Measurements from ENCODE around the gene SIAE.
A peak's percentile ranks its signal among the peaks of the same experiment; 100 is the strongest.
"Not testable (repeated sequence)": the region's sequence is repeated elsewhere in the genome, so short reads cannot be mapped to it uniquely, and the experiment has no call there.

The SIAE gene

GRCh38 chr11:124623861-124624525 is 49.5 kb downstream of the SIAE start:
- DNase-seq (ENCODE audit: low spot score) = peak; percentile 25

- peak; percentile 90 for DNase-seq (ENCODE audit: low spot score)
These were observed 50.7 kb downstream of the SIAE start, which contains the start of gene TBRG1 for GRCh38 chr11:124622531-124623451. Gene TBRG1 (plus strand): TSS chr11:124622864. CDS start chr11:124623084, 220 bp downstream.

GRCh38 chr11:124618863-124619262 is 54.7 kb downstream of the SIAE start:
- DNase-seq (ENCODE audit: low spot score) = no peak

GRCh38 chr11:124612567-124613246 is 60.8 kb downstream of the SIAE start:
- DNase-seq (ENCODE audit: low spot score) = peak; percentile 18

GRCh38 chr11:124612045-124612444 is 61.5 kb downstream of the SIAE start:
- no peak for DNase-seq (ENCODE audit: low spot score)

- DNase-seq (ENCODE audit: low spot score) = no peak
These were observed 62.5 kb downstream of the SIAE start, which contains the start of gene PANX3 for GRCh38 chr11:124611064-124611463. Gene PANX3 (plus strand): TSS chr11:124611428. CDS start chr11:124611557, 129 bp downstream.

GRCh38 chr11:124610295-124610694 is 63.2 kb downstream of the SIAE start:
- DNase-seq (ENCODE audit: low spot score) = no peak

GRCh38 chr11:124608147-124608546 is 65.4 kb downstream of the SIAE start:
- no peak for DNase-seq (ENCODE audit: low spot score)

GRCh38 chr11:124605719-124606118 is 67.8 kb downstream of the SIAE start:
- DNase-seq (ENCODE audit: low spot score) = no peak

- not testable (repeated sequence) for DNase-seq (ENCODE audit: low spot score)
These were observed 70.8 kb downstream of the SIAE start for GRCh38 chr11:124602723-124603122.

GRCh38 chr11:124602193-124602592 is 71.3 kb downstream of the SIAE start:
- DNase-seq (ENCODE audit: low spot score) = peak; percentile 39

GRCh38 chr11:124600621-124601320 is 72.8 kb downstream of the SIAE start:
- no peak for DNase-seq (ENCODE audit: low spot score)

GRCh38 chr11:124597626-124598025 is 75.9 kb downstream of the SIAE start:
- no peak for DNase-seq (ENCODE audit: low spot score)

- no peak for DNase-seq (ENCODE audit: low spot score)
These were observed 78.2 kb downstream of the SIAE start for GRCh38 chr11:124595302-124595701.

- no peak for DNase-seq (ENCODE audit: low spot score)
These were observed 80.9 kb downstream of the SIAE start for GRCh38 chr11:124592627-124593026.

- no peak for DNase-seq (ENCODE audit: low spot score)
These were observed 82.1 kb downstream of the SIAE start for GRCh38 chr11:124591430-124591829.

GRCh38 chr11:124586238-124586860 is 87.2 kb downstream of the SIAE start:
- peak; percentile 40 for DNase-seq (ENCODE audit: low spot score)

GRCh38 chr11:124584681-124585372 is 88.7 kb downstream of the SIAE start:
- no peak for DNase-seq (ENCODE audit: low spot score)

GRCh38 chr11:124583781-124584180 is 89.8 kb downstream of the SIAE start:
- DNase-seq (ENCODE audit: low spot score) = no peak

Data from AG08396 (cell line).